ENCODE results near the gene SMYD3. TPM values are rescaled to one million over a fixed set of nuclear protein-coding genes. Genes with fewer than 3 reads are reported as not detected.

Gene SMYD3
- total RNA-seq, 1 donor from 2014 or later, result 24.2 TPM

- Mint-ChIP-seq H3K27me3 (ENCODE audit: low read depth) (no peaks in the 10 kb centered on the region), H3K4me1 (peaks cover 27% of the 10 kb centered on the region), H3K9me3 (peaks cover 7% of the 10 kb centered on the region), H3K36me3 (ENCODE audit: low read depth) (peaks cover 8% of the 10 kb centered on the region), H3K27ac (ENCODE audit: unreplicated experiment) (peak overlapping the region; percentile 13), H3K4me3 (no peak overlapping the region)
- TF ChIP-seq, protein P1, sequence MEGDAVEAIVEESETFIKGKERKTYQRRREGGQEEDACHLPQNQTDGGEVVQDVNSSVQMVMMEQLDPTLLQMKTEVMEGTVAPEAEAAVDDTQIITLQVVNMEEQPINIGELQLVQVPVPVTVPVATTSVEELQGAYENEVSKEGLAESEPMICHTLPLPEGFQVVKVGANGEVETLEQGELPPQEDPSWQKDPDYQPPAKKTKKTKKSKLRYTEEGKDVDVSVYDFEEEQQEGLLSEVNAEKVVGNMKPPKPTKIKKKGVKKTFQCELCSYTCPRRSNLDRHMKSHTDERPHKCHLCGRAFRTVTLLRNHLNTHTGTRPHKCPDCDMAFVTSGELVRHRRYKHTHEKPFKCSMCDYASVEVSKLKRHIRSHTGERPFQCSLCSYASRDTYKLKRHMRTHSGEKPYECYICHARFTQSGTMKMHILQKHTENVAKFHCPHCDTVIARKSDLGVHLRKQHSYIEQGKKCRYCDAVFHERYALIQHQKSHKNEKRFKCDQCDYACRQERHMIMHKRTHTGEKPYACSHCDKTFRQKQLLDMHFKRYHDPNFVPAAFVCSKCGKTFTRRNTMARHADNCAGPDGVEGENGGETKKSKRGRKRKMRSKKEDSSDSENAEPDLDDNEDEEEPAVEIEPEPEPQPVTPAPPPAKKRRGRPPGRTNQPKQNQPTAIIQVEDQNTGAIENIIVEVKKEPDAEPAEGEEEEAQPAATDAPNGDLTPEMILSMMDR (conservative IDR thresholded peaks at IDR 0.05), result peak; percentile 22
- no peak for DNase-seq (ENCODE audit: low read depth, low spot score)
These were observed 355.2 kb downstream of the SMYD3 start for GRCh38 chr1:246151796-246152434.

GRCh38 chr1:246149543-246149942 lies 357.5 kb downstream of the SMYD3 start:
- H3K4me3 Mint-ChIP-seq, result no peak overlapping the region
- H3K27me3 Mint-ChIP-seq (ENCODE audit: low read depth), result no peaks in the 10 kb centered on the region
- no peak for DNase-seq (ENCODE audit: low read depth, low spot score)
- TF ChIP-seq, protein P1 (conservative IDR thresholded peaks at IDR 0.05), result no peak
- peaks cover 9% of the 10 kb centered on the region for H3K9me3 Mint-ChIP-seq
- peaks cover 27% of the 10 kb centered on the region for H3K4me1 Mint-ChIP-seq
- peaks cover 11% of the 10 kb centered on the region for H3K36me3 Mint-ChIP-seq (ENCODE audit: low read depth)
- H3K27ac Mint-ChIP-seq (ENCODE audit: unreplicated experiment), result no peak overlapping the region

DNA sequence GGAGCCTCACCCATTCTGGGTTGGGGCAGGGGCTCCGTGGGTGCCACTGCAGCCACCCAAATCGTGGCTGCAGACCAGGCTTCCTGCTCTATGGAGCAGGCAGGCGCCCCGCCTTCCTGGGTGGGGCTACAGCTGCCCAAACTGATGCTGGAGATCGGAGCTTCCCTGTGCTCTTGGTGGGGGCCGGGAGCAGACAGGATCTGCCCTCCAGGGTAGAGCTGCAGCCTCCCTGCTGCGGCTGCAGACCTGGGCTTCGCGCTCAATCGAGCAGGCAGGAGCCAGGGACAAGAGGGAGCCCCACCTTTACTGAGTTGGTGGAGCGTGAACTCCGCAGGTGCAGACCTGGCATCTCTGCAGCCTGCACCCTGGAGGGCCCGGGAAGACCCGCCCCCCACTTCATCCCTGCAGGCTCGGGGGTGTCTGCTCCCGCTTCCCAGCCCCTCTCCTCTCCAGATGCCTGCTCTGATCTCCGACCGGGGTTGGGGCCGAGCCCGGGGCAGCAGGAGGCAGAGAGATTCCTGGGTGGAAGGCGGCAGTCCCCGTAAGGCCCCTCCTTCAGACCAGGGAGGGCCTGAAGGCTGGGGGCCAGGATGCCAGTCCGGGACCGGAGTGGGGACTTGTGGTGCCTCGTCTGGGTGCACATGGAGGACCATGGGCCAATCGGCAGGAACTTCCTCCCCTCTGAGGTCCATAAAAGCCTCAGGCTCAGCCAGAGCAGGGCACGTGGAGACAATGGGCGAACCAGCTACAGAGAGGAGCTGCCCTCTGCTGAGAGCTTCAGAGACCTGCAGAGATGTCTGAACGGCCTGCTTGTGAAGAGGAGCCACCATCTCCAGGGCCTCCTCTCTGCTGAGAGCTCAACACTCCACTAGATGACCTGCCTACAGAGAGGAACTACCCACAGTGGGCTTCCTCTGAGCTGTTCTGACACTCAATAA lies 359.3 kb downstream of the SMYD3 start:
- TF ChIP-seq, protein P1 (conservative IDR thresholded peaks at IDR 0.05), result no peak
- Mint-ChIP-seq H3K4me3 (no peak overlapping the region), H3K4me1 (peaks cover 14% of the 10 kb centered on the region), H3K27ac (ENCODE audit: unreplicated experiment) (no peak overlapping the region), H3K9me3 (peaks cover 2% of the 10 kb centered on the region), H3K36me3 (ENCODE audit: low read depth) (peaks cover 11% of the 10 kb centered on the region), H3K27me3 (ENCODE audit: low read depth) (no peaks in the 10 kb centered on the region)
- no peak for DNase-seq (ENCODE audit: low read depth, low spot score)

GRCh38 chr1:246146804-246147523 lies 360.1 kb downstream of the SMYD3 start:
- H3K4me1 Mint-ChIP-seq, result peaks cover 8% of the 10 kb centered on the region
- TF ChIP-seq, protein P1 (conservative IDR thresholded peaks at IDR 0.05), result no peak
- H3K27me3 Mint-ChIP-seq (ENCODE audit: low read depth), result no peaks in the 10 kb centered on the region
- no peak overlapping the region for H3K4me3 Mint-ChIP-seq
- no peak for DNase-seq (ENCODE audit: low read depth, low spot score)
- H3K36me3 Mint-ChIP-seq (ENCODE audit: low read depth), result peaks cover 11% of the 10 kb centered on the region
- H3K9me3 Mint-ChIP-seq, result peaks cover 2% of the 10 kb centered on the region
- peak overlapping the region; percentile 8 for H3K27ac Mint-ChIP-seq (ENCODE audit: unreplicated experiment)

- Mint-ChIP-seq H3K36me3 (ENCODE audit: low read depth) (peaks cover 7% of the 10 kb centered on the region), H3K4me3 (no peak overlapping the region), H3K4me1 (no peaks in the 10 kb centered on the region), H3K9me3 (peaks cover 2% of the 10 kb centered on the region), H3K27me3 (ENCODE audit: low read depth) (no peaks in the 10 kb centered on the region), H3K27ac (ENCODE audit: unreplicated experiment) (no peak overlapping the region)
- no peak for DNase-seq (ENCODE audit: low read depth, low spot score)
- TF ChIP-seq, protein P1 (conservative IDR thresholded peaks at IDR 0.05), result no peak
These were observed 361.2 kb downstream of the SMYD3 start for GRCh38 chr1:246145900-246146299.
